ENCODE measurements around the gene APH1B.

The APH1B gene

GRCh38 chr15:63353261-63353660 is 75.9 kb downstream of the APH1B start:
- no peak for DNase-seq (ENCODE audit: low read depth in 2 of 2)

GRCh38 chr15:63353887-63354286 is 76.5 kb downstream of the APH1B start:
- DNase-seq (ENCODE audit: low read depth in 2 of 2), result no peak

GRCh38 chr15:63354821-63355650 is 77.6 kb downstream of the APH1B start:
- DNase-seq (ENCODE audit: low read depth in 2 of 2), result no peak

GRCh38 chr15:63357061-63357460 is 79.7 kb downstream of the APH1B start:
- DNase-seq (ENCODE audit: low read depth in 2 of 2), result no peak

- no peak for DNase-seq (ENCODE audit: low read depth in 2 of 2)
Measured at GRCh38 chr15:63357731-63358130, 80.3 kb downstream of the APH1B start.

- no peak for DNase-seq (ENCODE audit: low read depth in 2 of 2)
Measured at GRCh38 chr15:63358241-63359029, 81.0 kb downstream of the APH1B start.
